T-helper 17 cell (primary cell): Measurements from ENCODE around the gene MUSK. TPM values are rescaled to one million over a fixed set of nuclear protein-coding genes. Genes with fewer than 3 reads are reported as not detected.
"Not testable (repeated sequence)": the region's sequence is repeated elsewhere in the genome, so short reads cannot be mapped to it uniquely, and the experiment has no call there.

Experiments
- ATAC-seq: fragments of 150-1000 bp; cut with Tn5 transposase; 2 replicates; pipeline ENCODE4 v1.10.0; 2021; ENCODE audit warnings: mild to moderate bottlenecking, moderate library complexity
- DNase-seq, 3 donors: peaks; one replicate each; pipeline versions ENCODE4 v3.0.0 to v3.0.0-alpha.2; 2020 to 2021
- H3K9me3 ChIP-seq: one replicate; pipeline ENCODE4 v1.7.0; 2013; ENCODE audit warnings: low read length, mild to moderate bottlenecking; ENCODE audit not compliant: control insufficient read depth, poor library complexity, severe bottlenecking
- H3K27ac Mint-ChIP-seq: one replicate; pipeline ENCODE4 v1.8.0; 2022; ENCODE audit warnings: mild to moderate bottlenecking, moderate library complexity, mixed read lengths
- H3K27me3 Mint-ChIP-seq: one replicate; pipeline ENCODE4 v1.8.0; 2022; ENCODE audit warnings: mixed read lengths
- H3K36me3 Mint-ChIP-seq: one replicate; pipeline ENCODE4 v1.8.0; 2022; ENCODE audit warnings: low read depth, mixed read lengths
- H3K4me1 Mint-ChIP-seq: one replicate; pipeline ENCODE4 v1.8.0; 2022; ENCODE audit warnings: mild to moderate bottlenecking, mixed read lengths
- H3K4me3 Mint-ChIP-seq: one replicate; pipeline ENCODE4 v1.8.0; 2022; ENCODE audit warnings: mild to moderate bottlenecking, moderate library complexity, mixed read lengths
- total RNA-seq, 4 donors: library from RNA in 2 of 4; stranded (reverse) in 2 of 4; gene quantifications; one replicate each; pipeline ENCODE4 v1.2.3 and lab custom pipeline; 2022 to 2026

MUSK gene
- total RNA-seq, 2 donors from 2014 or later = not detected

DNA sequence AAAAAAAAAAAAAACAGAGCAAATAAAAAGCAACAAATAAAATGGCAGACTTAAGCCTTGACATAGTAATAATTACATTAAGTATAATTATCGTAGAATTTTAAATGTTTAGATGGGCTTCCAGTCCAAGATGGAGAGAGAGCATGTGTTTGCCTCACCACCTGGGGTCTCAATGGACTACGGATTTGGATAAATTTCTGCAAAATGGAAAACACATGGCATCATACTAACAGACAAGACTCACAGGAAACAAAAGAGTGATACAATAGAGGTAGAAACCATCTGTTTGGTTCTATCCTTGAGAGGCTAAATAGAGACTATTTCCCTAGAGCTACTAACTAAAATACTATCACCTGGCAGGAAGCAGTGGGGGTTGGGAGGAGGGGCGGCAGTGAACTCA lies 144.3 kb downstream of the MUSK start:
- ATAC-seq (no peak), DNase-seq (no peak)
- no peaks in the 10 kb centered on the region for H3K27me3 Mint-ChIP-seq
- H3K36me3 Mint-ChIP-seq = no peaks in the 10 kb centered on the region
- H3K27ac Mint-ChIP-seq = no peak overlapping the region
- no peaks in the 10 kb centered on the region for H3K4me1 Mint-ChIP-seq
- H3K4me3 Mint-ChIP-seq = no peak overlapping the region
- no peaks in the 10 kb centered on the region for H3K9me3 ChIP-seq

GRCh38 chr9:110814159-110814558 lies 145.6 kb downstream of the MUSK start:
- no peaks in the 10 kb centered on the region for H3K9me3 ChIP-seq
- ATAC-seq = no peak
- DNase-seq = no peak
- Mint-ChIP-seq H3K4me1 (no peaks in the 10 kb centered on the region), H3K27me3 (no peaks in the 10 kb centered on the region), H3K27ac (no peak overlapping the region), H3K4me3 (no peak overlapping the region), H3K36me3 (no peaks in the 10 kb centered on the region)

GRCh38 chr9:110815361-110815760 lies 146.8 kb downstream of the MUSK start:
- Mint-ChIP-seq H3K36me3 (no peaks in the 10 kb centered on the region), H3K27ac (no peak overlapping the region), H3K27me3 (no peaks in the 10 kb centered on the region), H3K4me3 (no peak overlapping the region), H3K4me1 (no peaks in the 10 kb centered on the region)
- no peak for DNase-seq
- no peaks in the 10 kb centered on the region for H3K9me3 ChIP-seq
- no peak for ATAC-seq

DNA sequence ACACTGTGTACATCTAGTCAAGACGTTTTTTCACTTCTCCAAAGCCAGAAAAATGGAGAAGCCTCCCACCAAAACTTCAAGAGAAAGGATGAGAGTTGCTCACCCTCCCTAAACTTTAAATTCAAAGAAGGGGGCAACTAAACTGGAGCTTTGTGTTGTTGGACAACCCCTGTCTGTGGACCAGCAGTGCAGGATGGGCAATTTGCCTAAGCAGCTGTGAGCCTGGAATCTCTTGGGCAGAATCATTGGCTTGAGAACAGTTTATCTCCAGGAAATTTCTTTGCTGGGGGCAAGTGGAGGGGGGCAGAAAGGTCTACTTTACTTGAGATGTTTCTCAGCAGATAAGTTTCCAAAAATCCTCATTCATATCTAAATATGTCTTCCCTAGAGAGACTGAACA lies 151.8 kb downstream of the MUSK start:
- Mint-ChIP-seq H3K4me3 (no peak overlapping the region), H3K27ac (no peak overlapping the region), H3K36me3 (no peaks in the 10 kb centered on the region), H3K27me3 (no peaks in the 10 kb centered on the region), H3K4me1 (no peaks in the 10 kb centered on the region)
- DNase-seq (no peak), ATAC-seq (no peak)
- H3K9me3 ChIP-seq = no peaks in the 10 kb centered on the region

GRCh38 chr9:110821064-110821463 lies 152.5 kb downstream of the MUSK start:
- ATAC-seq = no peak
- no peak overlapping the region for H3K4me3 Mint-ChIP-seq
- H3K4me1 Mint-ChIP-seq = no peaks in the 10 kb centered on the region

DNA sequence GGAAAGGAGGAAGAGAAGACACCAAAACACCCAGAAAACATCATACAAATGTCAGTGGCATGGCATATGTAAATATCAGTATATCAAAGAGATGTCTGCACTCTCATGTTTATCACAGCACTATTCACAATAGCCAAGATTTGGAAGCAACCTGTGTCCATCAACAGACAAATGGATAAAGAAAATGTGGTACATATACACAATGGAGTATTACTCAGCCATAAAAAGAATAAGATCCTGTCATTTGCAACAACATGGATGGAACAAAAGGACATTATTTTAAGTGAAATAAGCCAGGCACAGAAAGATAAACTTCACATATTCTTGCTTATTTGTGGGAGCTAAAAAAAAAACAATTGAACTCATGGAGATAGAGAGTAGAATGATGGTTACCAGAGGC lies 156.5 kb downstream of the MUSK start:
- not testable (repeated sequence) for H3K4me3 Mint-ChIP-seq, ATAC-seq, H3K36me3 Mint-ChIP-seq, H3K9me3 ChIP-seq, H3K27ac Mint-ChIP-seq, H3K4me1 Mint-ChIP-seq, DNase-seq, H3K27me3 Mint-ChIP-seq

More at GRCh38 chr9:110821064-110821463, 152.5 kb downstream of the MUSK start:
- DNase-seq = no peak
- Mint-ChIP-seq H3K27me3 (no peaks in the 10 kb centered on the region), H3K27ac (no peak overlapping the region), H3K36me3 (no peaks in the 10 kb centered on the region)
- no peaks in the 10 kb centered on the region for H3K9me3 ChIP-seq

- no peaks in the 10 kb centered on the region for H3K27me3 Mint-ChIP-seq
- ATAC-seq (no peak), DNase-seq (no peak)
- H3K9me3 ChIP-seq = no peaks in the 10 kb centered on the region
- H3K36me3 Mint-ChIP-seq = no peaks in the 10 kb centered on the region
- H3K4me3 Mint-ChIP-seq = no peak overlapping the region
- no peaks in the 10 kb centered on the region for H3K4me1 Mint-ChIP-seq
- H3K27ac Mint-ChIP-seq = no peak overlapping the region
These were observed 157.4 kb downstream of the MUSK start for GRCh38 chr9:110825950-110826349.

DNA sequence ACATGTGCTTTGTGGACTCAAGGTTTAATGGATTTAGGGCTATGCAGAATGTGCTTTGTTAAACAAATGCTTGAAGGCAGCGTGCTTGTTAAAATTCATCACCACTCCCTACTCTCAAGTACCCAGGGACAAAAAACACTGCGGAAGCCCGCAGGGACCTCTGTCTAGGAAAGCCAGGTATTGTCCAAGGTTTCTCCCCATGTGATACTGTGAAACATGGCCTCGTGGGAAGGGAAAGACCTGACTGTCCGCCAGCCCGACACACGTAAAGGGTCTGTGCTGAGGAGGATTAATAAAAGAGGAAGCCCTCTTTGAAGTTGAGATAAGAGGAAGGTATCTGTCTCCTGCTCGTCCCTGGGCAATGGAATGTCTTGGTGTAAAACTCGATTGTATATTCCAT lies 157.8 kb downstream of the MUSK start:
- H3K4me1 Mint-ChIP-seq, H3K27ac Mint-ChIP-seq, H3K36me3 Mint-ChIP-seq, H3K9me3 ChIP-seq, H3K27me3 Mint-ChIP-seq, DNase-seq, ATAC-seq, H3K4me3 Mint-ChIP-seq: not testable (repeated sequence)

DNA sequence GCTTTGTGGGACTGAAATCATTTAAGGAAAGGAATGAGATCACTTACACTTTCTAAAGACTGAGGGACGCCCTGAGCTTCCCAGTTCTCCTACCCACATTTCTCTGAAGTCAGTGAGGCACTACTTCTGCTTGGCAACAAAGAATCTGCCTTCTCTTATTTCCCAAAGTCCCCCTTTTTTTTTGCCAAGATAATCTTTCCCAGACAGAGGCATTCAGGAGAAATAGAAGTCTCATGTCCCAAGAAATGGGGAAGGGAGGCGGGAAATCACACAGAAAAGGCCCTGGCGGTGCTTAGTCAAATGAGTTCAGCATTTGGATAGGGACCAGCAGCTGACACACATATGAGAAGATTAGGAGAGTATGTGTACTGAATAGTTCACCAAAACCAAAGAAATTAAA lies 159.7 kb downstream of the MUSK start:
- no peak overlapping the region for H3K4me3 Mint-ChIP-seq
- no peaks in the 10 kb centered on the region for H3K27me3 Mint-ChIP-seq

DNA sequence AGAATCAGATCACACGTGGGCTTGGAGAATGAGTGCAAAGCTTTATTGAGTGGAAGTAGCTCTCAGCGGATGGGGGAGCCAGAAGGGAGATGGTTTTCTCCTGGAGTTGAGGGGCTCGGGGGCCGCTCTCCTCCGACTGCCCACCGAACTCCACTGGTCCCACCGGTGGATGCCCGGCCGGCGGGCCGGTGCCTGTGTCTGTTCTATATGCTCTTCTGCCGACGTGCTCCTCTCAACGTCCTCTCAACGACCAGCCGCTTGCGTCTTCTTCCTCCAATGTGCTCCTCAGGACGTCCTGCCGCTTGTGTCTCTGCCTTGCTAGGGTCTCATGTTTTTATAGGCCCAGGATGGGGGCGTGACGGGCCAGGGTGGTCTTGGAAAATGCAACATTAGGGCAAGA lies 161.9 kb downstream of the MUSK start:
- H3K4me3 Mint-ChIP-seq = no peak overlapping the region
- ATAC-seq = no peak
- H3K9me3 ChIP-seq = no peaks in the 10 kb centered on the region
- no peak for DNase-seq
- no peaks in the 10 kb centered on the region for H3K36me3 Mint-ChIP-seq
- H3K4me1 Mint-ChIP-seq = no peaks in the 10 kb centered on the region
- H3K27ac Mint-ChIP-seq = no peak overlapping the region
- H3K27me3 Mint-ChIP-seq = no peaks in the 10 kb centered on the region

More for the DNA sequence above, 159.7 kb downstream of the MUSK start:
- no peak for DNase-seq
- Mint-ChIP-seq H3K36me3 (no peaks in the 10 kb centered on the region), H3K27ac (no peak overlapping the region), H3K4me1 (no peaks in the 10 kb centered on the region)
- no peak for ATAC-seq
- H3K9me3 ChIP-seq = no peaks in the 10 kb centered on the region

- Mint-ChIP-seq H3K4me1 (no peaks in the 10 kb centered on the region), H3K4me3 (no peak overlapping the region), H3K36me3 (no peaks in the 10 kb centered on the region), H3K27ac (no peak overlapping the region), H3K27me3 (no peaks in the 10 kb centered on the region)
- DNase-seq (no peak), ATAC-seq (no peak)
- H3K9me3 ChIP-seq = no peaks in the 10 kb centered on the region
These were observed 164.3 kb downstream of the MUSK start for GRCh38 chr9:110832926-110833325.

DNA sequence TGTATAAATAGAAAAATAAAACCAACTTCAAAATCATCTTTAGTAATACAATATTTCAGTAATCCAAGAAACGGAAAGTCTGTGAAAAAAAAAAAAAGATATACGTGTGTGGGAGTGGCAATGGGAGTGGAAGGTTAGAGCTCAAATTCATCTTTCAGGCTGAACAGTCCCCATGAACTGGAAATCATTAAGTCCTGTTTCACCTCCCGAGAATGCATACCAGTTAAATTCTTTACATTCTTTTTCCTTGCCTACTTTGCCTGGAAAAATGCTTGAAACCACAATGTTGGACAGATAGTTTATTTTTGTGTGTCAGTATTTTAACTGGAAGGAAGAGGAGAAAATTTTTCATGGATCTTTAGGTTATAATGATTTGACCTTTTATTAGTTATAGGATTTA lies 166.8 kb downstream of the MUSK start:
- Mint-ChIP-seq H3K27me3 (no peaks in the 10 kb centered on the region), H3K4me3 (no peak overlapping the region), H3K27ac (no peak overlapping the region), H3K4me1 (no peaks in the 10 kb centered on the region), H3K36me3 (no peaks in the 10 kb centered on the region)
- no peak for DNase-seq
- ATAC-seq = no peak
- no peaks in the 10 kb centered on the region for H3K9me3 ChIP-seq

GRCh38 chr9:110835859-110836271 lies 167.3 kb downstream of the MUSK start:
- Mint-ChIP-seq H3K27me3 (no peaks in the 10 kb centered on the region), H3K4me1 (no peaks in the 10 kb centered on the region), H3K27ac (no peak overlapping the region), H3K4me3 (no peak overlapping the region), H3K36me3 (no peaks in the 10 kb centered on the region)
- no peaks in the 10 kb centered on the region for H3K9me3 ChIP-seq
- ATAC-seq (no peak), DNase-seq (no peak)

GRCh38 chr9:110837401-110838005 lies 168.9 kb downstream of the MUSK start:
- H3K4me3 Mint-ChIP-seq = no peak overlapping the region
- H3K36me3 Mint-ChIP-seq = no peaks in the 10 kb centered on the region
- H3K27ac Mint-ChIP-seq = no peak overlapping the region

More at GRCh38 chr9:110837401-110838005, 168.9 kb downstream of the MUSK start:
- H3K4me1 Mint-ChIP-seq = no peaks in the 10 kb centered on the region
- H3K27me3 Mint-ChIP-seq = no peaks in the 10 kb centered on the region
- ATAC-seq = no peak
- no peaks in the 10 kb centered on the region for H3K9me3 ChIP-seq
- DNase-seq = no peak
